HL-60/S4 (cell line): ENCODE measurements around the gene CPSF3.
"Not testable (repeated sequence)": the region's sequence is repeated elsewhere in the genome, so short reads cannot be mapped to it uniquely, and the experiment has no call there.

ENCODE experiments used
- in situ Hi-C: fragments of 300-500 bp; cut with MboI; formaldehyde crosslinking; loops from 2 replicates; pipeline ENCODE4 v1.14.3; 2022; ENCODE audit warnings: low sequenced_read_pairs

The CPSF3 gene

DNA sequence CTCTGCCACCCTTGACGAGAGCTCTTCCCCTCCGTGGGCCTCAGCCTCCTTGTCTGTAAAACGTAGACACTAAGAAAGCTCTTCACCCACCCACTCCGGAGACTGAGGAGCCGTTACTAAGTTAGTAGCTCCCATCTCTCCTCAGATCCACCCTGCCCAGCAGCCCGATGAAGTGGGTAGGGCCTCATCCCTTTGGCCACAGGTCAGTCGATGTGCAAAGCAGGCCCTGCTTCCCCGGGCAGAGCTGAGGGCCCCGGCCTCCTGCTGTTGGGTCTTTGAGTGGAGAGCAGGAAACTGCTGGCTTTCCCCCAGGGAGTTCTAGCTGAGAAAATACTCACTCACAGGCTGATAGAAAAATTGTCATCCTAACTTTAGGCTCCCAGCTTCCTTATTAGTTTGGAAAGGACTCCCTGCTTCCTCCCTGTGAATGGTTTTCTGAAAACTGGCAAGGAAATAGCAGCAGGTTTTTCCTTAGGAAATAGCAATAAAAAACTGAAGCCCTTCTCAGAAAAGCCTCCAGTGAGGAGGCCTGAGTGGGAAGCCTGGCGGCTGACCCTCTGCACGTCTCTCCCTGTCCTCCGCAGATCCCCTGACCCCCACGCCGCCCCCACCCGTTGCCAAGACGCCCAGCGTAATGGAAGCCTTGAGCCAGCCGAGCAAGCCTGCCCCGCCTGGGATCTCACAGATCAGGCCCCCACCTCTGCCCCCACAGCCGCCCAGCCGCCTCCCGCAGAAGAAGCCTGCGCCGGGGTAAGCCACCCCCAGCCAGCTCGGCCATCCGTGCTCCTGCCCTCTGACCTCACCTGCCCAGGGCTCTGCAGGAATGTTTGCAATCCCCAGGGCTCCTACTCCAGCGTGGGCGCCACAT lies 30.3 kb upstream of the CPSF3 start:
- in situ Hi-C loops: no loop called here

DNA sequence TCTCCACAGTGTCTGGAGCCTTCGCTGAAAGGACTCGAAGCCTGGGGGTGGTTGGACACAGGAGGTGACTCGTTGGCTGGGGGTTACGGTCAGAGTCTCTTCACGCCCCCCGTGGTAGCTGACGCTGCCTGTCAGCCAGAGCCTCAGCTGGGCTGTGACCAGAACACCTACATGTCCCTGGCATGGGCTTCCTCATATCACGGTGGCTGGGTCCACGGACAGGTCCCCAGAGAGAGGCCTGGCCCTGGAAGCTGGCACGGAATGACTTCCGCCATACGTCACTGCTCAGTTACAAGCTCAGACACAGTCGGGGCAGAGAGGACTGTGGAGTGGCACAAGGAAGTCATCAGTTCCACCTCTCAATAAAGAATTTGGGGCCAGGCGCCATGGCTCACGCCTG lies 28.6 kb upstream of the CPSF3 start:
- in situ Hi-C loops: no loop called here

DNA sequence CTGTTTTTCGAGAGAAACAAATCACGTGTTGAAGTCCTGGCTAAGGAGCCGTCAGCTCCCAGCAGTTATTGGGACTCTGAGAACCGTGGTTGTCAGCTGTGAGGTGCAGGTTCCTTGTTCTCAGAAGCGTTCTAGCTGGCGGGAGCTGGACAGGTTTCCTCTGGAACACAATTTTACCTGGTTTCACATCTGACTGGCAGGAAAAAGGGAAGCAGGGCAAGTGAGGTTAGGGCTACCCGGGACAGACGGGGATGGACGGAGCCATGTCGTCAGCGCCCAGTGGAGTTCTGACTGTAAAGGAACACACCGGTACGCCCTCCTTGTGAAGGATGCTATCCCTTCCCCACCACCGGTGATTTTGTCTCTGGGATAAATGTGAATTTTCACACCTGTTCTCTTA lies 26.3 kb upstream of the CPSF3 start:
- in situ Hi-C loops: no loop called here

DNA sequence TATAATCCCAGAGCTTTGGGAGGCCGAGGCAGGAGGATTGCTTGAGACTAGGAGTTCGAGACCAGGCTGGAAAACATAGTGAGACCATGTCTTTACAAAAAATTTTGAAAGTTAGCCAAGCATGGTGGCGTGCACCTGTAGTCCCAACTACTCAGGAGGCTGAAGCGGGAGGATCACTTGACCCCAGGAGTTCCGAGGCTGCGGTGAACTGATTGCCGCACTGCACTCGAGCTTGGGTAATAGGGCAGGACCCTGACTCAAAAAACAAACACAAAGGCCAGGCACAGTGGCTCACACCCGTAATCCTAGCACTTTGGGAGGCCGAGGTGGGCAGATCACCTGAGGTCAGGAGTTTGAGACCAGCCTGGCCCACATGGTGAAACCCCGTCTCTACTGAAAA lies 25.2 kb upstream of the CPSF3 start:
- in situ Hi-C loops: not testable (repeated sequence)

DNA sequence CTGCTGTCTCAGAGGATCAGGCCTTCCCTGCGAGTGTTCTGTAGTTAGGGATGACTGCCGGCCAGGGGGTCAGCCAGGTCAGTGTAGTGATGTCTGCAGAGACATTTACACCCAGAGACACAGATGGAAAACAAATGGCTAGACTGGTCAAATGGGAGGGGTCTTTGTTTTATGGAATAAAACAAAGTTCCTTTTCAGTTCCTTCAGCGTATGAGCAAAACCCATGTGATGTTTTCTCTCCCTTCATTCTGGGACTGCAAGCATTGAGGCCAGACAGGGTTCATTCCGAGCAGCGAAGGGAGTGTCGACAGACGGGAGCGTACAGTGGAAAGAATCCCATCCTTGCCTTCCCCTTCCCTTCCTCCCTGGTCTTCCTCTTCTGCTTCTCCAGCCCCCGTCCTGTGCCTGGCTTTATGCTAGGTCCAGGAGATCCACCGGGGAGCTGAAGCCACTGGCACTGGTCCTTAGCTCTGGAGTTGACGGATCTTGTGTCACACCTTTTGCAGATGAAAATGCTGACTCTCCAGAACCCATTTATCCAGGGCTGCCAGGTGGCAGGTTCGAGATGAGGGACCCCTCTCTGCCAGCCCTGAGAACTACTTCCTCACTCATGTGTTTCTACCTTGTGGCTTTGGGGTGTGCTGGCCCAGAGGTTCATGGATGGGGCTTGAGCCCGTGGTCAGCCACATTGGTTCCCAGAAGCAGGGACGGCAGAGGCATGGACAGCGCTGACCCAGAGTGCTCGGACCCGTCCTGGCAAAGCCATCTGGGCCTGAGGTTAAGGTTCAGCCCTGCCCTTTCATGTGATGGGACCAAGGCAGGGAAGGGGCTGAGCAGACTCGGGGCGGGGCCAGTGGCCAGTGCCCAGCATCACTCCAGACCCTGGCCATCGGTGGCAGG lies 24.3 kb upstream of the CPSF3 start:
- in situ Hi-C loops: no loop called here

DNA sequence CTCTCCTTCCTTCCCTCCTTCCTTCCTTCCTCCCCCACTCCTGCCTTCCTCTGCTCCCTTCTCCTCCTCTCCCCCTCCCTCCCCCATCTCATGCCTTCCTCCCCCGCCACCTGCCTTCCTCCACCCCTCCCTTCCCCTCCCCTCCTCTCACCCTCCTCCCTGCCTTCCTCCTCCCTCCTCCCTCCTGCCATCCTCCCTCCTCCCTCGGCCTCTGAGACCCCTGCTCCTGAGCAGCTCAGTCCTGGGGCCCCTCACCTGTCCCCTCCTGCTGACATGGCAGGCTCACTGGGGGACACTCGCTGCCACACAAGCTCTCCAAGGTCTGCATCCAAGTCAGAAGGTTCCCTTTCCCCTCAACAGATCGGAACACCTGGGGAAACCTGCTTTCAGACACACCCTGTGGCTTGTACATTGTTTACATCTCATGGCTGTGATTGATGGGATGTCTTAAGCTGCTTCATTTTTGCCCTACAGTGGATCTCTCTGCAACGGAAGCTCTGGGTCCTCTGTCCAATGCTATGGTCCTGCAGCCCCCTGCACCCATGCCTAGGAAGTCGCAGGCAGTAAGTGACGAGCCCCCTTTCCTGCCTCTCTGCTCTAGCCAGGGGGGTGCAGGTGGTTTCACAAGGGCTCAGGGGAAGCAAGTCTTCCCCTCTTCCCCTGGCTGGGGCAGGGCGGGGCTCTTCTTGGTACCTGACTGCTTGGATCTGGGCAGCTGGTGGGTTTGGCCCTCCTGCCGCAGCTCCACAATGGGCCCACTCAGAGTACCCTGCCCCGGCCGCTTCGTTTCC lies 23.0 kb upstream of the CPSF3 start:
- in situ Hi-C loops: no loop called here

DNA sequence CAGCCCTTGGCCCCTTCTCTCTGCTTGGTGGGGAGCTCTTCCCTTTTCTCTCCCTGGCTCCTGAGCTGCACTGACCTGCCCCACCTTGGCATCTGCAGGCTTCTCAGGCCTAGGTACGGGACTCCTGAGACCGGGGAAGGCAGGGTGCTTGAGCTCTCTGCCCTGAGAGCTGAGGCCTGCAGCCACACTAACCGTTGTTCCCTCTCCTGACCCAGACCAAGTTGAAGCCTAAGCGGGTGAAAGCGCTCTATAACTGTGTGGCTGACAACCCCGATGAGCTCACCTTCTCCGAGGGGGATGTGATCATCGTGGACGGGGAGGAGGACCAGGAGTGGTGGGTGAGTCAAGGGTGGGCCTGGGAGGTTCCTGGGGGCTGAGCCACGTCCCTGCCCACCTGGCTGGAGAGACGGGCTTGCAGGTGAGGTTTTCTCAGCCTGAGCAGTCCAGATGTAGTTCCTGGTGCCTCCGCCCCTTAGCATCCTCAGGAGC lies 22.4 kb upstream of the CPSF3 start:
- in situ Hi-C loops: no loop called here

DNA sequence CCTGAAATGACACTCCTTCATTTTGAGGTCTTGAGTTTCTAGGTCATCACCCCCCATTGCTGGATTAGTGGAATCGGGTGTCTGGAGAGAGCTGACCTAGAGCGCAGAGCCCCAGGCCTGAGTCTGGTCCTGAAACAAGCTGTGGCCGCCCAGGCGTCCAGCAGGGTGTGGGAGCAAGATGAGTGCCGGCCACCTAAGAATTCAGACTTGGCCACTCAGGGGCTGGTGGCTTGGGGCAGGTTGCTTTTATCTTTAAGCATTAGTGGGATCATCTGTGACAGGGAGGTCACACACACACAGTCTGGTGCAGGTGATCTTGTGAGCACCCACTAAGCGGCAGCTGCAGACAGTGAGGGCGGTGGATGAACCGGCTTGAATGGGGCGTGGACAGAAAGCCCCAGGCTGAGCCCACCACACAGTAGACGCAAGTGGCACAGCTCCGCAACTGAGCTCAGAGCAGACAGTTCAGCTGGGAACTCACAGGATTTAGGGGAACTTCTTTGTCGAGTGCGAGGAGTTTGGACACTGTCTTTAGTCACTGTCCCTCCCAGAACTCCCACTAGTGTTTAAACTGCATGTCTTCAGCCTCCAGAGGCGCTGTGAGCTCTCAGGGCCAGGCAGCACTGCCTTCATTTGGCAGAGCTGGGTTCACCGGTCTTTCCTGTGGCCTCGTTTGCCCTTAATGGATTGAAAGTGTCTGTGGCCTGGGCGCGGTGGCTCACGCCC lies 21.6 kb upstream of the CPSF3 start:
- in situ Hi-C loops: no loop called here

DNA sequence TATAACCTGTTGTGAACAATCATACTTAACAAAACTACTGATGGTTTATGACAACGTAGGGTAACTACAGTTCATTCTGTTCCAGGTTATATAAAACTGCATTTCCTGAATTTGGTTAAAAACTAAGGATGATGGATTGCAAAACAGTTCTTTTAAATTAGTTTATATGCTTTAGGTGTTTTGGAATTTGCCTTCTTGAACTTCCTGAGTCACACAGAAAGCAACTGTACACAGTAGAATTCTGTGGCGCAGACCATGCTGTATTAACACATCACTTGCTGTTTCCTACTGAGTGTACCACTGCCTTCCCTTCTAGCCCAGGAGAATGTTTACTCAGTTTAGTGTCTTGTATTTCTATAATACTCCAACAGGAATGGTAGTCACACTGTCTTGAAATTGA lies 19.5 kb upstream of the CPSF3 start:
- in situ Hi-C loops: no loop called here

DNA sequence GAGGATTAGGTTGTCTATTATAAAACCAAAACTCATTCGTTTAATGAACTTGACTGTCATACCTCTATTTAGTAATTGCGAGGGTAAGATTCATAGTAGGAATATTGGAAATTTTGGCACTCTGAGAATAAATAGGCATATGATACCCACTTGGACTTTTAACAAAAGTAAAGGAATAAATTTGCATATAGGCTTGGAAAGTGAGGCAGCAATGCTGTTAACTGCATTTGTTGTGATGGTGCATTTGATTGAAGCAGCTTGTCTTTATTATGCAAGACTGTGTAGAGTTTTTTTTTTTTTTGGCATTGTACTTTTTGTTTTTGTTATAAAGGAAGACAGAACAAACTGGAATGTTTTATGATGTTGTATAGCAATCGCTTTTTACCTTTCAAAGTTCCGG lies 19.0 kb upstream of the CPSF3 start:
- in situ Hi-C loops: no loop called here

DNA sequence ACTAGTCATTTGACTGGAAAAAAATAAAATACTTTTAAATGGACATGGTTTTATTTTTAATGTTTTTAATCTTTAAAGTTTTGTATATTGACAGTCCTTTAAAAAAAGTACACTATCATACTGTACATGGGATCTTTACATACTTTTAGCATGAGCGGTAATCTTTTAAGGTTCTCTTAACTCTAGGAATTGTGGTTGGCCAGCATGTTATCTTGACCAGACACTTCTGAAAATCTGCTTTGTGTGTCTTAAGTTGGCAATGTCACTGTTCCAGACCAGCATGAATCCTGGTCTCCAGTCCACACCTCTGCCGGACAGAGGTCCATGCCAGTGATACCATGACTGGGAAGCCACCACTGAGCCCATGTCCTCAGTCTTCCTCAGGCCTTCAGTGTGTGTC lies 17.8 kb upstream of the CPSF3 start:
- in situ Hi-C loops: no loop called here

DNA sequence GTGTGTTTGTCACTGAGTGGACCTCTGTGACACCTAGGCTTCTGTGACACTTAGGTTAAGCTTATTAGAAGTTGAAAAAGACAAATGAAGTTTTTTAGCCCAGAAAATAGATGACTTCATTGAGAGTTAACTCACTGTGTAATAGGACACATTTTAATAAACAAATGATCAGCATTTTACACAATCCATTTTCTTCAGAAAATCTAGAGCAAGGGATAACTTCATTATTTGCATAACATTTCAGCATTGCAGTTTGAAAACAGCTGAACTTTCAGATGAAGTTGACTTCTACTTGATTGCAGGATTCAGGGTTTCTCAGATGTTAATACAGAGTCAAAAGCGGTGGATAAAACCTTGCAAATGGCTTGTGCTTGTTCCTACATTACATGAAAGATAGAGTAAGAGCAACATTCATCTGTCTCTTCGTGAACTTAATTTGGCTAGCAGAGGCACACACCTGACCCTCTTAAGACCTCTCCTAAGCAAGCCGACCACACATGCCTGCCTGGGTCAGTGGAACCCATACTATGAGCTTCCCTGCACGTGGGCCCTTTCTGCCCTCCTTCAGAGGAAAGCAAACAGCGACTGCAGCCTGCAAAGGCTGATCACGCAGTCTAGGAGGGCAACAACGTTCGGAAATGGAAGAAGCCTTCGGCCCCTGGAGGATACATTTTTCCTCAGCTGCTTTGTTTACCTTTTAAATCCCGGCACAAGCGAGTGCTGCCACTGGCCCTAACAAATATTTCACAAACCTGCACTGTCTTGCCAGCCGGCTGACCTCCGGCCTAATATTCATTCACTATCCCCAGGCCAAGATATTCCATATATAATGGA lies 16.7 kb upstream of the CPSF3 start:
- in situ Hi-C loops: no loop called here

DNA sequence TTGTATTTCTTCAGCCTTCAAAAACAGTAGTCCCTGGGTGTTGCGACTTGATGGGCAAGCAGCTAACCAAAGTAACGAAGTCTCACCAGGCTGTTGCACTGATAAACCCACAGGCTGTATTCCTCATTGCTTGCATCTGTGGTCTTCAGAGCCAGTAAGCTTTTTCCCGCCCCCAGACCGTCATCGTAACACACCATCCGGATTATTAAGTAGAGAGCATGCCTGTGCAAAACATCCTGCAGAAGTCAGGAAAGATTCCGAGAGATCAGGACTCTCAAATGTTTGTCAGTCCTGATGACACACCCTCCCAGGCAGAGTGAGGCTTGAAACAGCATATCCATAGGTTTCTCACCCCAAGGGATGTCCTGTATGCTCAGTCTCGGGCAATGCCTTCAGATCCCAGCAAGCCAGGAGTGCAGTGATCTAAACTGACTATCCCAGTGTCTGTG lies 16.1 kb upstream of the CPSF3 start:
- in situ Hi-C loops: no loop called here

DNA sequence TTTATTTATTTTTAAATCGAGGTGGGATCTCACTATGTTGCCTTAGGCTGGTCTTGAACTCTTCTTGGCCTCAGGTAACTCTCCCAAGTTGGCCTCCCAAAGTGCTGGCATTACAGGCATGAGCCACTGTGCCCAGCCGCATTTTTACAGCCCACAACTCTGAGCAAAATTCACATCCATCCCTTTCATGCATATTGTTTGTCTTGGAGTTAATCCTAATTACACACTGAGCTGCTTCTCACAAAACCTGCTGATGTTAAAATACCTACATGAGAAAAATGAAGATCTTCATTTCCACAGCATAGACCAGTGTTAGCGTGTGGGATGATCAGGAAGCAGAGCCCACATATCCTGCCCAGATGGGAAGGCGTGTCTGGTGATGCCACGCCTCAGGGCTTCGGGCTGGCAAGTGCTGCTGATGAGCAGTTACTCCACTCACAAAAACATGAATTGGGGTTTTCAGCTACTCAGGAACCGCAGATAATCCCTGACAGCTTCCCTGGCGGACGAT lies 14.8 kb upstream of the CPSF3 start:
- in situ Hi-C loops: no loop called here

DNA sequence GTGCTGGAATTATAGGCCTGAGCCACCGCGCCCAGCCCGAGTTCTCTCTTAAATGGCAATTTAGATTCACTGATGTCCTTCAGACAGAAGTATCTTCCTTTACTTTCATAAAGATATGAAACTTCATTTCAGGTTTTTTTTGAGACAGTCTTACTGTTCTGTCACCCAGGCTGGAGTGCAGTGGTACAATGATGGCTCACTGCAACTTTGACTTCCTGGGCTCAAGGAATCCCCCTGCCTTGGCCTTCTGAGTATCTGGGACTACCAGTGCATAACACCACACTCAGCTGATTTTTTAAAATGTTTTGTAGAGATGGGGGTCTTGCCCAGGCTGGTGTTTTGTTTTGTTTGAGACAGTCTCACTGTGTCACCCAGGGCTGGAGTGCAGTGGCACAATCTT lies 13.3 kb upstream of the CPSF3 start:
- in situ Hi-C loops: no loop called here

DNA sequence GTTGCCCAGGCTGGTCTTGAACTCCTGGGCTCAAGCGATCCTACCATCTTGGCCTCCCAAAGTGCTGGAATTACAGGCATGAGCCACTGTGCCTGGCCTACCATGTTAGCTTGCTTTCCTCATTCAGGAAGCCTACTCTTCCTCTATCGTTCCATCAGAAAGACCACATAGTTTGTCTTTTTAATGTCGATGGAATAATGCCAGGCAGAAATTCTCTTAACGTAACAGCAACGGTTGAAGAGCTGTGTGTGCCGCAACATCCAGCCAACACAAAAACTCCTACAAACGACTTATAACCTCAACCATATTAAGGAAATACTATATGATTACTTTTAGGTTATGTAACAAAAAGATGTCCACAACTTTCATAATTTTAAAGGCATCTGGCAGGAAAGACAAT lies 10.7 kb upstream of the CPSF3 start:
- in situ Hi-C loops: no loop called here

DNA sequence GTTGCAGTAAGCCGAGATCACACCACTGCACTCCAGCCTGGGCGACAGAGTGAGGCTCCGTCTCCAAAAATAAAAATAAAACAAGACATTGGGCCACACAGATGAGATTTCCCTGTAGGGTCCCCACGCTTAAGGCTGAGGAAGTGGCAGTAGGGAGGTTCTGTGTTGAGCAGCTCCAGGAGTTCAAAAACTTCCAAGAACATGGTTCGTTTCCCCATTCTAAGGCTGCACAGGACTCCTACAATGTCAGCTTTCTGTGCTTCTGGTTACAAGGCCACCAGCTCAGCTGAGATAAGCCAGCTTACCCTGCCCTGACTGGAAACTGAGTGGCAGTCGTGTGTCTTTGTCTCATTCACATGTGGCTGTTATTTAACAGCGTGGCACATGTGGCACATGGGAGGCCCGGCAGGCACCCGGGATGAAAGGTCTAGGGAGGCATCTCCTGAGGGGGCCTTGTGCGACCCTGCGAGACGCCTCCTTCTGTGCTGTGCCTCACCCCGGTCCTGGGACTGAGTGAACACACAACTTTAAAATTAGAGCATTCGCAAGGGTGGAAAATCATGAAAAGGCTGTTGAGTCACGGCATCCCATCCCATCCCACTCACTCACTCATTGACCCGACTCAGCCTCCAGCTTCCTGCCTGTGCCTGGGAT lies 7.8 kb upstream of the CPSF3 start:
- in situ Hi-C loops: no loop called here

DNA sequence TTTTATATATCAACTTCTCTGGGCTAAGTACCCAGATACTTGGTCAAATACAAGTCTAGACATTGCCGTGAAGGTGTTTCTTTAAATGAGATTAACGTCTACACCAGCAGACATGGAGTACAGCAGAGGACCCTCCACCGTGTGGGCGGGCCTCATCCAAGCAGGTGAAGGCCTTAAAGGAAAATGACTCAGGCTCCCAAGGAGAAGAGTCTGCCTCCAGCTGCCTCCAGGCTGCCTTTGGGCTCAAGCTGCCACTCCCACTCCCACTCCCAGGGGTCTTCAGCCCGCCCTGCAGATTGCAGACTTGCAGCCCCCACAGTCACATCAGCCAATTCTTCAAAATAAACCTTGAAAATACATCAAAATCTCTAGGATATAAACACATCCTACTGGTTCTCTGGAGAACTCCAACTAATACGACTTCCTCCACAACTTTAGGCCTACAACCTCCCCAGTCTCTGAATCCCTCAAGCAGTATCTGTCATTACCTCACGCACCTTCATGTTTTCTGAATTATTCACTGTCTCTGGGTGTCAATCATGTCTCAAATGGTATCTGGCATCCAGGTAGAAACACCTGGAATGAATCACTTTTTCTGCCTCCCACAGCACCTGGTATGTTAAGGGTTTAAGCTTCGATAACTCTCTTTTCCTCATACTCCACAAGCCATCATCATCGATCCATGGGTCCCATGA lies 7.0 kb upstream of the CPSF3 start:
- in situ Hi-C loops: no loop called here
